ENCODE measurements around the gene SH3BP5L.

The SH3BP5L gene

GRCh38 chr1:248825573-248825908, 174 bp downstream of the SH3BP5L start:
- DNase-seq (ENCODE audit: low spot score): no peak

- DNase-seq (ENCODE audit: low spot score): no peak
Observed at GRCh38 chr1:248825136-248825535, 579 bp downstream of the SH3BP5L start.

- no peak for DNase-seq (ENCODE audit: low spot score)
Observed at GRCh38 chr1:248824701-248825100, 1.0 kb downstream of the SH3BP5L start.

GRCh38 chr1:248824301-248824700, 1.4 kb downstream of the SH3BP5L start:
- DNase-seq (ENCODE audit: low spot score): no peak

- DNase-seq (ENCODE audit: low spot score): no peak
Observed at GRCh38 chr1:248823517-248824001, 2.2 kb downstream of the SH3BP5L start.

- DNase-seq (ENCODE audit: low spot score): no peak
Observed at GRCh38 chr1:248822148-248823032, 3.3 kb downstream of the SH3BP5L start.

- DNase-seq (ENCODE audit: low spot score): no peak
Observed at GRCh38 chr1:248821641-248822040, 4.1 kb downstream of the SH3BP5L start.

- DNase-seq (ENCODE audit: low spot score): no peak
Observed at GRCh38 chr1:248821101-248821500, 4.6 kb downstream of the SH3BP5L start.

GRCh38 chr1:248820041-248820585, 5.6 kb downstream of the SH3BP5L start:
- DNase-seq (ENCODE audit: low spot score): no peak

GRCh38 chr1:248818505-248819374, 7.0 kb downstream of the SH3BP5L start:
- no peak for DNase-seq (ENCODE audit: low spot score)

- DNase-seq (ENCODE audit: low spot score): no peak
Observed at GRCh38 chr1:248817065-248817464, 8.7 kb downstream of the SH3BP5L start.

GRCh38 chr1:248816042-248816851, 9.5 kb downstream of the SH3BP5L start:
- no peak for DNase-seq (ENCODE audit: low spot score)

- DNase-seq (ENCODE audit: low spot score): no peak
Observed at GRCh38 chr1:248815407-248816034, 10.2 kb downstream of the SH3BP5L start.

GRCh38 chr1:248814351-248814750, 11.4 kb downstream of the SH3BP5L start:
- DNase-seq (ENCODE audit: low spot score): no peak

GRCh38 chr1:248813546-248813945, 12.2 kb downstream of the SH3BP5L start:
- DNase-seq (ENCODE audit: low spot score): no peak

- DNase-seq (ENCODE audit: low spot score): no peak
Observed at GRCh38 chr1:248812736-248813425, 12.8 kb downstream of the SH3BP5L start.

GRCh38 chr1:248811514-248812490, 13.9 kb downstream of the SH3BP5L start:
- DNase-seq (ENCODE audit: low spot score): peak; percentile 45

- DNase-seq (ENCODE audit: low spot score): no peak
Observed at GRCh38 chr1:248810727-248811513, 14.8 kb downstream of the SH3BP5L start.

Measured in iPS-NIHi11 (cell line).